HCT116 (cell line): Measurements from ENCODE around the gene C17orf67.

Source experiments
- EZH2 ChIP-seq: fragments of 200-600 bp; sonication (generic); IDR thresholded peaks from 2 replicates; pipeline ENCODE4 v1.6.1; 2017; ENCODE audit warnings: antibody characterized with exemption, mixed run types
- TCF7L2 ChIP-seq: IDR thresholded peaks from 2 replicates; pipeline ENCODE4 v1.7.0; 2011; ENCODE audit warnings: borderline replicate concordance, inconsistent platforms; ENCODE audit not compliant: insufficient read depth, insufficient read length; ENCODE audit errors: extremely low read depth
- TF ChIP-seq, protein P1 (sequence below), 3 experiments: fragments of 200-600 bp in 1 of 3; sonication (generic) in 1 of 3; IDR thresholded peaks in 2 of 3; conservative IDR thresholded peaks in 1 of 3; 2 replicates each; pipeline ENCODE4 v1.5.1; 2012 to 2017; ENCODE audit warnings: low read depth in 2 of 3, low read length in 2 of 3, antibody characterized with exemption in 1 of 3, borderline replicate concordance in 1 of 3, control low read depth in 1 of 3, mild to moderate bottlenecking in 1 of 3, mixed read lengths in 1 of 3, mixed run types in 1 of 3, moderate library complexity in 1 of 3; ENCODE audit not compliant: insufficient read depth in 1 of 3

DNA sequence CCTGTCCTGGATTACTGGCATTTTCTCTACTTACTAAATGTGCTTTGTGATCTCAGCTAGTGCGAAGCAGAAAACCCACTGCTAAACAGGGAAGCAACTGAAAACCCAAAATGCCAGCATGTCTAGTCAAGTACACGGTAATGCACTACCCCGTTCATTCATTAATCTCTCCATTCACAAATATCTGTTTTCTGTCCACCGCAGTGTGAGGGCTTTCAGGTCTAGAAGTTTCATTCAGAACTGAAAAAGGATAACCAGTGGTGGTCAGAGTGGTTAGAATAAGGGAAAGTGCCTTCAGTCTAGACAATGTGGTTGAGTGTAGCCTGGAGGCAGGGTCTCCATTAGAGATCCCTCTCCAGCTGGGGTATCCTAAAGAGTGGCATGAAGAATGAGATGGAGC is 68.3 kb downstream of the C17orf67 start:
- TF ChIP-seq TCF7L2: no peak
- TF ChIP-seq, protein P1, sequence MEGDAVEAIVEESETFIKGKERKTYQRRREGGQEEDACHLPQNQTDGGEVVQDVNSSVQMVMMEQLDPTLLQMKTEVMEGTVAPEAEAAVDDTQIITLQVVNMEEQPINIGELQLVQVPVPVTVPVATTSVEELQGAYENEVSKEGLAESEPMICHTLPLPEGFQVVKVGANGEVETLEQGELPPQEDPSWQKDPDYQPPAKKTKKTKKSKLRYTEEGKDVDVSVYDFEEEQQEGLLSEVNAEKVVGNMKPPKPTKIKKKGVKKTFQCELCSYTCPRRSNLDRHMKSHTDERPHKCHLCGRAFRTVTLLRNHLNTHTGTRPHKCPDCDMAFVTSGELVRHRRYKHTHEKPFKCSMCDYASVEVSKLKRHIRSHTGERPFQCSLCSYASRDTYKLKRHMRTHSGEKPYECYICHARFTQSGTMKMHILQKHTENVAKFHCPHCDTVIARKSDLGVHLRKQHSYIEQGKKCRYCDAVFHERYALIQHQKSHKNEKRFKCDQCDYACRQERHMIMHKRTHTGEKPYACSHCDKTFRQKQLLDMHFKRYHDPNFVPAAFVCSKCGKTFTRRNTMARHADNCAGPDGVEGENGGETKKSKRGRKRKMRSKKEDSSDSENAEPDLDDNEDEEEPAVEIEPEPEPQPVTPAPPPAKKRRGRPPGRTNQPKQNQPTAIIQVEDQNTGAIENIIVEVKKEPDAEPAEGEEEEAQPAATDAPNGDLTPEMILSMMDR (IDR thresholded peaks at IDR 0.05 in 2 of 3, conservative IDR thresholded peaks at IDR 0.05 in 1 of 3; ENCODE audit: borderline replicate concordance in 1 of 3, insufficient read depth in 1 of 3, low read depth in 2 of 3, low read length in 2 of 3): no peak
- no peak for TF ChIP-seq EZH2
